Neural progenitor cell (in vitro differentiated cells): ENCODE results near the gene PLCD4. TPM values are rescaled to one million over a fixed set of nuclear protein-coding genes. Genes with fewer than 3 reads are reported as not detected.
A peak's percentile ranks its signal among the peaks of the same experiment; 100 is the strongest.

Experiments
- DNase-seq: peaks from one replicate; pipeline ENCODE4 v3.0.0-alpha.2; 2016; ENCODE audit warnings: low spot score
- H2AFZ ChIP-seq: fragments of 200-600 bp; sonication (generic); replicated peaks from 2 replicates; pipeline ENCODE4 v1.6.1; 2016; ENCODE audit warnings: antibody characterized with exemption
- H3F3A ChIP-seq: fragments of 200-600 bp; sonication (generic); 2 replicates; pipeline ENCODE4 v1.6.1; 2016; ENCODE audit warnings: antibody characterized with exemption, low read depth
- H3K27ac ChIP-seq: fragments of 200-600 bp; sonication (generic); 2 replicates; pipeline ENCODE4 v1.5.1; 2016; ENCODE audit warnings: mild to moderate bottlenecking
- H3K27me3 ChIP-seq: fragments of 200-600 bp; sonication (generic); 2 replicates; pipeline ENCODE4 v1.6.1; 2016; ENCODE audit warnings: mild to moderate bottlenecking, moderate library complexity
- H3K36me3 ChIP-seq: fragments of 200-600 bp; sonication (generic); 2 replicates; pipeline ENCODE4 v1.5.1; 2016
- H3K4me1 ChIP-seq: fragments of 200-600 bp; sonication (generic); 2 replicates; pipeline ENCODE4 v1.6.1; 2016; ENCODE audit warnings: mixed run types
- H3K4me2 ChIP-seq: fragments of 200-600 bp; sonication (generic); 2 replicates; pipeline ENCODE4 v1.6.1; 2016
- H3K4me3 ChIP-seq: fragments of 200-600 bp; sonication (generic); 2 replicates; pipeline ENCODE4 v1.5.1; 2016
- H3K79me2 ChIP-seq: fragments of 200-600 bp; sonication (generic); 2 replicates; pipeline ENCODE4 v1.6.1; 2016; ENCODE audit warnings: low read depth
- H3K9ac ChIP-seq: fragments of 200-600 bp; sonication (generic); 2 replicates; pipeline ENCODE4 v1.6.1; 2016
- H3K9me3 ChIP-seq: fragments of 200-600 bp; sonication (generic); 2 replicates; pipeline ENCODE4 v1.5.1; 2016; ENCODE audit warnings: low read depth
- H4K20me1 ChIP-seq: fragments of 200-600 bp; sonication (generic); 2 replicates; pipeline ENCODE4 v1.6.1; 2016; ENCODE audit warnings: low read depth
- H3K27ac Mint-ChIP-seq: 3 replicates; pipeline ENCODE4 v1.8.0; 2021; ENCODE audit warnings: mixed read lengths
- H3K27me3 Mint-ChIP-seq: 2 replicates; pipeline ENCODE4 v1.8.0; 2022; ENCODE audit warnings: low read depth, mild to moderate bottlenecking, inconsistent platforms, moderate library complexity, mixed read lengths; ENCODE audit not compliant: insufficient read depth
- H3K36me3 Mint-ChIP-seq: 3 replicates; pipeline ENCODE4 v1.8.0; 2021; ENCODE audit warnings: mixed read lengths
- H3K4me1 Mint-ChIP-seq: 3 replicates; pipeline ENCODE4 v1.8.0; 2021; ENCODE audit warnings: mixed read lengths
- H3K4me3 Mint-ChIP-seq: 3 replicates; pipeline ENCODE4 v1.8.0; 2021; ENCODE audit warnings: mild to moderate bottlenecking, moderate library complexity, mixed read lengths
- H3K9me3 Mint-ChIP-seq: 3 replicates; pipeline ENCODE4 v1.8.0; 2020; ENCODE audit warnings: mixed read lengths
- CTCF ChIP-seq: fragments of 200-600 bp; sonication (generic); IDR thresholded peaks from 2 replicates; pipeline ENCODE4 v1.5.1; 2017; ENCODE audit warnings: antibody characterized with exemption, mild to moderate bottlenecking
- EZH2 ChIP-seq: fragments of 200-600 bp; sonication (generic); IDR thresholded peaks from 2 replicates; pipeline ENCODE4 v1.6.1; 2017; ENCODE audit warnings: antibody characterized with exemption, mild to moderate bottlenecking, moderate library complexity
- EZH2phosphoT487 ChIP-seq: fragments of 200-600 bp; sonication (generic); IDR thresholded peaks from 2 replicates; pipeline ENCODE4 v1.6.1; 2017; ENCODE audit warnings: antibody characterized with exemption
- total RNA-seq: library from RNA; depleted of rRNA; stranded (reverse); fragments of >200 nt; gene quantifications from 2 replicates; pipeline ENCODE4 v1.2.3, GENCODE V29; 2015; ENCODE audit warnings: low replicate concordance

The PLCD4 gene
- total RNA-seq, 1 donor from 2014 or later = 1.1 TPM

GRCh38 chr2:218605432-218605831, 2.3 kb upstream of the PLCD4 start:
- Histone ChIP-seq H2AFZ (no peak overlapping the region), H3F3A (peaks cover 3% of the 10 kb centered on the region), H3K4me3 (no peak overlapping the region), H3K9me3 (no peaks in the 10 kb centered on the region), H3K4me2 (no peak overlapping the region), H3K9ac (no peak overlapping the region), H3K4me1 (peaks cover 4% of the 10 kb centered on the region), H3K36me3 (no peaks in the 10 kb centered on the region), H3K27me3 (no peaks in the 10 kb centered on the region), H3K79me2 (no peaks in the 10 kb centered on the region), H3K27ac (no peak overlapping the region), H4K20me1 (no peaks in the 10 kb centered on the region)
- Mint-ChIP-seq H3K36me3 (no peaks in the 10 kb centered on the region), H3K9me3 (no peaks in the 10 kb centered on the region), H3K4me1 (peaks cover 10% of the 10 kb centered on the region), H3K4me3 (no peak overlapping the region), H3K27me3 (peaks cover 2% of the 10 kb centered on the region), H3K27ac (no peak overlapping the region)
- no peak for TF ChIP-seq EZH2phosphoT487
- no peak for TF ChIP-seq EZH2
- no peak for TF ChIP-seq CTCF
- DNase-seq = no peak

- no peak overlapping the region for H3K4me2 ChIP-seq
- no peak overlapping the region for H3K9ac ChIP-seq
- H3F3A ChIP-seq = no peaks in the 10 kb centered on the region
- no peak overlapping the region for H3K4me3 Mint-ChIP-seq
- H3K9me3 ChIP-seq = no peaks in the 10 kb centered on the region
- H3K27me3 Mint-ChIP-seq = peaks cover 3% of the 10 kb centered on the region
- H3K9me3 Mint-ChIP-seq = no peaks in the 10 kb centered on the region
- no peaks in the 10 kb centered on the region for H3K27me3 ChIP-seq
- no peaks in the 10 kb centered on the region for H3K36me3 Mint-ChIP-seq
- H3K4me1 Mint-ChIP-seq = no peaks in the 10 kb centered on the region
- H3K27ac Mint-ChIP-seq = no peak overlapping the region
- H3K27ac ChIP-seq = no peak overlapping the region
- H2AFZ ChIP-seq = no peak overlapping the region
- no peak for TF ChIP-seq EZH2
- no peak for TF ChIP-seq EZH2phosphoT487
- TF ChIP-seq CTCF = no peak
- DNase-seq = no peak
- H4K20me1 ChIP-seq = no peaks in the 10 kb centered on the region
- no peak overlapping the region for H3K4me3 ChIP-seq
- no peaks in the 10 kb centered on the region for H3K79me2 ChIP-seq
- H3K4me1 ChIP-seq = no peaks in the 10 kb centered on the region
- no peaks in the 10 kb centered on the region for H3K36me3 ChIP-seq
Observed at GRCh38 chr2:218615868-218616315, 8.2 kb downstream of the PLCD4 start.

GRCh38 chr2:218618102-218618860, 10.6 kb downstream of the PLCD4 start:
- Histone ChIP-seq H2AFZ (no peak overlapping the region), H3K9ac (no peak overlapping the region), H3K27ac (no peak overlapping the region), H4K20me1 (no peaks in the 10 kb centered on the region), H3K4me1 (no peaks in the 10 kb centered on the region), H3K4me3 (no peak overlapping the region), H3K27me3 (no peaks in the 10 kb centered on the region), H3K4me2 (no peak overlapping the region), H3K36me3 (no peaks in the 10 kb centered on the region), H3F3A (no peaks in the 10 kb centered on the region), H3K9me3 (no peaks in the 10 kb centered on the region), H3K79me2 (no peaks in the 10 kb centered on the region)
- TF ChIP-seq CTCF (peak; percentile 7), EZH2 (no peak)
- Mint-ChIP-seq H3K36me3 (no peaks in the 10 kb centered on the region), H3K9me3 (no peaks in the 10 kb centered on the region), H3K27me3 (peaks cover 3% of the 10 kb centered on the region), H3K4me3 (no peak overlapping the region), H3K27ac (no peak overlapping the region), H3K4me1 (no peaks in the 10 kb centered on the region)
- DNase-seq = no peak
